ENCODE results near the gene CCDC85C.
A peak's percentile ranks its signal among the peaks of the same experiment; 100 is the strongest.

Gene CCDC85C

GRCh38 chr14:99479160-99479905, 124.7 kb downstream of the CCDC85C start:
- DNase-seq (ENCODE audit: low spot score), result no peak
- POLR2A ChIA-PET (ENCODE audit: low non-redundant PET), result no interaction called here
- CTCF ChIA-PET, result interaction anchor here (0.6 kb wide), 2 partner anchors 11 to 1945 kb away, joined by 4 read pairs; no protein-coding TSS in a partner anchor
- no peak for TF ChIP-seq CTCF (conservative IDR thresholded peaks at IDR 0.05; ENCODE audit: low read depth)
- peak overlapping the region; percentile 89 for H3K27ac ChIP-seq

GRCh38 chr14:99478128-99478527, 125.9 kb downstream of the CCDC85C start:
- no peak overlapping the region for H3K27ac ChIP-seq
- DNase-seq (ENCODE audit: low spot score), result no peak
- no peak for TF ChIP-seq CTCF (conservative IDR thresholded peaks at IDR 0.05; ENCODE audit: low read depth)
- CTCF ChIA-PET, result no interaction called here
- POLR2A ChIA-PET (ENCODE audit: low non-redundant PET), result no interaction called here

- no peak for DNase-seq (ENCODE audit: low spot score)
- no peak for TF ChIP-seq CTCF (conservative IDR thresholded peaks at IDR 0.05; ENCODE audit: low read depth)
- ChIA-PET POLR2A (ENCODE audit: low non-redundant PET) (no interaction called here), CTCF (no interaction called here)
- H3K27ac ChIP-seq, result no peak overlapping the region
Measured at GRCh38 chr14:99476864-99477263, 127.1 kb downstream of the CCDC85C start.

GRCh38 chr14:99475660-99476059, 128.3 kb downstream of the CCDC85C start:
- DNase-seq (ENCODE audit: low spot score), result no peak
- CTCF ChIA-PET, result no interaction called here
- POLR2A ChIA-PET (ENCODE audit: low non-redundant PET), result no interaction called here
- H3K27ac ChIP-seq, result no peak overlapping the region
- TF ChIP-seq CTCF (conservative IDR thresholded peaks at IDR 0.05; ENCODE audit: low read depth), result no peak

GRCh38 chr14:99475179-99475578, 128.8 kb downstream of the CCDC85C start:
- DNase-seq (ENCODE audit: low spot score), result no peak
- POLR2A ChIA-PET (ENCODE audit: low non-redundant PET), result no interaction called here
- CTCF ChIA-PET, result no interaction called here

GRCh38 chr14:99473458-99473857, 130.5 kb downstream of the CCDC85C start:
- DNase-seq (ENCODE audit: low spot score), result no peak
- no peak overlapping the region for H3K27ac ChIP-seq
- POLR2A ChIA-PET (ENCODE audit: low non-redundant PET), result no interaction called here
- CTCF ChIA-PET, result interaction anchor here (0.7 kb wide), 1 partner anchor 19 kb away, joined by 3 read pairs; no protein-coding TSS in a partner anchor
- no peak for TF ChIP-seq CTCF (conservative IDR thresholded peaks at IDR 0.05; ENCODE audit: low read depth)

More at GRCh38 chr14:99475179-99475578, 128.8 kb downstream of the CCDC85C start:
- no peak overlapping the region for H3K27ac ChIP-seq
- no peak for TF ChIP-seq CTCF (conservative IDR thresholded peaks at IDR 0.05; ENCODE audit: low read depth)

Data from RWPE1 (cell line).